ENCODE results near the gene RMI1. TPM values are rescaled to one million over a fixed set of nuclear protein-coding genes. Genes with fewer than 3 reads are reported as not detected.
A peak's percentile ranks its signal among the peaks of the same experiment; 100 is the strongest.

The RMI1 gene
- total RNA-seq, 1 donor from 2014 or later: 8.2 TPM

GRCh38 chr9:83967073-83967472 is 13.5 kb upstream of the RMI1 start:
- no peak for DNase-seq (ENCODE audit: low spot score)

- DNase-seq (ENCODE audit: low spot score): no peak
These were observed 11.0 kb upstream of the RMI1 start for GRCh38 chr9:83969602-83970001.

GRCh38 chr9:83971485-83971884 is 9.1 kb upstream of the RMI1 start:
- no peak for DNase-seq (ENCODE audit: low spot score)

DNA sequence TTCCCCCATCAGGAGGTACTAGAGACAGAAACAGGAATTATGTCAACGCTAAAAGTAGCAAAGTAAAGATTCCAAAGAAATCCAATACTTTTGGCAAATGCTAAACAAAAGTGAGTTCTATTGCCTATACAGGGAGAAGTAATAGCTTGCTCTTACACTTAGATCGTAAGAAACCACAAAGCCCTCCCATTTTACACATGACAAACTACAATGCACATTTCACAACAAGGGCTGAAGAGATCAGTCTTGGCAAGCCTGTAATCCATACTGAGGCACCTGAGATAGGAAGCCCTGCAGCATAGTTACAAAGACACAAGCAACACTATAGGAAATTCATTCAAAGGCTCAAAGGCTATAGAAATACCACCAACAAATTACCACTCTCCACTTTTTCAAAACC is 8.3 kb upstream of the RMI1 start:
- no peak for DNase-seq (ENCODE audit: low spot score)

- DNase-seq (ENCODE audit: low spot score): no peak
These were observed 5.3 kb upstream of the RMI1 start for GRCh38 chr9:83975300-83975699.

DNA sequence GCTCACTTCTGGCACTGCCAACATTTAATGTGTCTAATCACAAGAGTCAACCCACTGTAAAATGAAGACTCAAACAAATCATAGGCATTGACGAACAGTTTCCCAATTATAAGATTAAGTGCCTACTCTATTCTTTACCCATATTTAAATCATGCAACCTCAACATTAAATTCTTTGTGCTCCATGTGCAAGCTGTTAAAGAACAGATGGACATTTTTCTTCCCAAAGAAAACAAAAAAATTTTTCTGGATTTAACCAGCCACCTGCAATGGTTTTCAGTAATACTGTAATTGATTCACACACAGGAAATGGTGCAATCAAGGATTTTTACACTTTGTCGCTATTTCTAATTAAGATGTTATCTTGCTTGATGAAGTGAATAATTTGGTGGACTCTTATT is 4.2 kb upstream of the RMI1 start:
- no peak for DNase-seq (ENCODE audit: low spot score)

- no peak for DNase-seq (ENCODE audit: low spot score)
These were observed 3.4 kb upstream of the RMI1 start for GRCh38 chr9:83977196-83977595.

DNA sequence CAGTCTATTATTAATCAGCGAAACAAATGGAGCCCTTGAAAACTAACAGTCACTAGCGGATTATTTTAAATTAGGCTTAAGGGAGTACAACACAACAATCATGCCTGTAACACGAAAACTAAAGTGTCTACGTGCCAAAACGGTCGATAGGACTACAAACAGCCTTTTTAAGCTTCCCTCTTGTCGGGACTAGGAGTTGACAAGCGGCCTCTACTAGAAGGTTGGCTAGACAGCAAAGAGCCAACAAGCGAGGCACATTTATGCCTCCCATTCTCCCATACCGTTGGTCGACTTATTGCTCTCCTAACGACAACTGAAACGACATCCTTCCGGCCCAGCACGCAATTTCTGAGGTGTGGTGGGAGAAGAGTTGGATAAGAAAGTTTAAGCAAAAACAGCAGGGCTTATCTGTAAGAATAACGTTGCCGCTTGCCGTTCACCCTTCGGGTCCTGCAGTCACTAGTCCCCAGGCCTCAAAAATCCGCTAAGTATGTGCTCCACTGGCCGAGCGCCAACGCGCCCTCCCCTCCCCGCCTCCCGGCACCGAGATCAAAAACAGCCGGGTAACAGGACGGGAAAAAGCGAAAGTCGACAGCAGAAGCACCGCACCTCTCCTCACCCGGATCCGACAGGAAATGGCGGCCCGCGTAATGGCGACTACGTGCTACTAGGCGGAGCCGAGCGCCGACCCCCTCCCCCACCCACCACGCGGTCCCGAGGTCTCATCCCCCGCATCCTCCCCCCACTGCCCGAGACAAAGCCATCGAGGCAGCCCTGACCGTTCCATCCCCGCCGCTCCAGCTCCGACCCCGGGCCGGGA is 1.4 kb upstream of the RMI1 start:
- DNase-seq (ENCODE audit: low spot score): peak; percentile 71

DNA sequence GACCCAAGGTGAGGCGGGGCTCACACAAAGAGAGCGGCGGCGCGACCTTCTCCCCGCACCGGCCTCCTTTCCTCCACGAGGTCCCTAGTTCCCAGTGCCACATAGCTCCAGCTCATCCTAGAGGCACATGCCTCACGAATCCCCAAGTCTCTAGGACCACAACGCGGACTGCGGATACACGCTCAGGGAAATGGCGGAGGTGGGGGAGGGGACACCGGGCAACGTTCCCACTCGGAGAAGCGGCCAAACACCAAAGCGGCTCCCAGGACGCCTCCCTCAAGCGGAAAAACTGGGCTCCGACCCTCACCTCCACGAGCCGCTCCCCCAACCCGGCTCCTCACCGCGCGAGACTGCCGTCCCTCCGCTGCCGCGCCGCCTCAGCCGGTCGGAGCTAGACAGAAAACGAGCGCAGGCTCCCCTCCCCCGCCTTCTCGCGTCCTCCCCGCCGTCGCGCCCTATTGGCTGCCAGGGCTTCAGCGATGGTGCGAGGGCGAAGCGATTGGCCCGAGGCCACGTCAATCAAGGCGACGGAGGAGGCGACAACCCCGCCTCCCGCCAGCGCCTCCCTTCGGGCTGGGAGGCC is 702 bp upstream of the RMI1 start, which contains the start of gene HNRNPK:
HNRNPK (minus strand) TSS at position 404 of the 583 bp plus-strand sequence. CDS start 1,963 bp downstream, outside the sequence.
- DNase-seq (ENCODE audit: low spot score): peak; percentile 99

DNA sequence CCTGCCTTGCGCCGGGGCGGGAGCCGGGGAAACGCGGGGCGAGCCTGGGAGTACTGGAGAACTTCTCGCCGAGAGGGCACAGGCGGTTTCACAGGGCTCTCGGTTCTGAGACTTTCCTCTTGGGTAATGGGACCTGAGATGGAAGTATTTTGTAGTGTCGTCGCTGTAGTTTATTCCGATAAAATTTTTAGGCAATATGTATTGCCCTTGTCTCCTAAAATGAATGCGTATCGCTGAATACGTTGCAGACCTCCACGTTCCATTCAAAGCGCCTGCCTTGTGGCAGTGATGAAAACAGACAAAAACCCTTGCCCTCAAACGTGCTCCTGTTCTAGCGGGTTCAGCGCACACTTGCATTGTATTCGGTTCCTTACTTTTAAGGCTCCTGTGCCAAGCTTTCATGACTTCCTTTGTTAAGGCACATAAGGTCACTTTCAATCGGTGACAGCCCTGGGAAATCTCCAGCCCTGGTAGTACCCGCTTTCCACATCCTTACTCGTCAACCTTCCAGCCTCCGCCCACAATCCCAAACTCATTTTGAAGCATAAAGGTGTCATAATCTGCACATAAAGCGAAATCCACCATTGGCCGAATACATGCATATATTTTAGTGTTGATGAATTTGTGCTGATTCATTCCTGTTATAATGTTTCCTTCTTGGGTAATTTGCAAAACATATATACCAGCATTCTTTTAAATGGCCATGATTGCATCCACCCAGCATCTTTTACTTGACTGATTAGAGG is 694 bp downstream of the RMI1 start:
- DNase-seq (ENCODE audit: low spot score): peak; percentile 46

- no peak for DNase-seq (ENCODE audit: low spot score)
These were observed 5.6 kb downstream of the RMI1 start for GRCh38 chr9:83986195-83986594.

DNA sequence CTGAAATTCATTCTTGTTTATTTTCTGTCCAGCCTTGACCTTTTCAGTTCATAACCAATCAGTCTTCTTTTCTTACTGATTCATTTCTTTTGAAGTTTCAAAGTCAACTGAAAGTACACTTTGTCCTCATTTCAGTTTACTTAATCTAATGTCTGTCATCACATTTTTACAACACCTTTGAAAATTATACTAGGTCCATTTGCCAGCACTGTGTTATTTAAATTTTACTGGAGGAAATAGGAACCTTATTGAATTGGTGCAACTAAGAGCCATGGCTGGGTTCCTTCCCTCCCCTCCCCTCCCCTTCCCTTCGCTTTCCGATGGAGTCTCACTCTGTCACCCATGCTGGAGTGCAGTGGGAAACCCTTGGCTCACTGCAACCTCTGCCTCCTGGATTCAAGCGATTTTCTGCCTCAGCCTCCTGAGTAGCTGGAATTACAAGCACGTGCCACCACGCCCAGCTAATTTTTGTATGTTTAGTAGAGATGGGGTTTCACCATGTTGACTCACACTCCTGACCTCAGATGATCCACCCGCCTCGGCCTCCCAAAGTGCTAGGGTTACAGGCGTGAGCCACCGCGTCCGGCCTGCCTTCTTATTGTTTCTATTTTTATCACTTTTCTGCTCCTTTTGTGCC is 6.3 kb downstream of the RMI1 start:
- no peak for DNase-seq (ENCODE audit: low spot score)

GRCh38 chr9:83987402-83987791 is 6.8 kb downstream of the RMI1 start:
- no peak for DNase-seq (ENCODE audit: low spot score)

- DNase-seq (ENCODE audit: low spot score): no peak
These were observed 7.8 kb downstream of the RMI1 start for GRCh38 chr9:83988411-83988810.

GRCh38 chr9:83991355-83991754 is 10.8 kb downstream of the RMI1 start:
- no peak for DNase-seq (ENCODE audit: low spot score)

GRCh38 chr9:83992407-83992806 is 11.8 kb downstream of the RMI1 start:
- no peak for DNase-seq (ENCODE audit: low spot score)

DNA sequence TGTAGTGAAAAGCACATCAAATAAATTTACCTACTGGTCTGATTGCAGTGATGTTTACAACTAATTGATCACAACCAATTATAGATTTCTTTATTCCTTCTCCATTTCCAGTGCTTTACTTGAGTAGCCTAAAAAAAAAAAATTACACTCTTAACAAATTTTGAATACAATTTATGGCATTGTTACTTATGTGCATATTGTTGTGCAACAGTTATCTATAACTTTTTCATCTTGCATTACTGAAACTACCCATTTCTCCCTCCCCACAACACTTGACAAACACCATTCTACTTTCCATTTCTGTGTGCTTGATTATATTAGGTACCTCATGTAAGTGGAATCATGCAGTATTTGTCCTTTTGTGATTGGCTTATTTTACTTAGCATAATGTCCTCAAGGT is 12.3 kb downstream of the RMI1 start:
- DNase-seq (ENCODE audit: low spot score): no peak

DNA sequence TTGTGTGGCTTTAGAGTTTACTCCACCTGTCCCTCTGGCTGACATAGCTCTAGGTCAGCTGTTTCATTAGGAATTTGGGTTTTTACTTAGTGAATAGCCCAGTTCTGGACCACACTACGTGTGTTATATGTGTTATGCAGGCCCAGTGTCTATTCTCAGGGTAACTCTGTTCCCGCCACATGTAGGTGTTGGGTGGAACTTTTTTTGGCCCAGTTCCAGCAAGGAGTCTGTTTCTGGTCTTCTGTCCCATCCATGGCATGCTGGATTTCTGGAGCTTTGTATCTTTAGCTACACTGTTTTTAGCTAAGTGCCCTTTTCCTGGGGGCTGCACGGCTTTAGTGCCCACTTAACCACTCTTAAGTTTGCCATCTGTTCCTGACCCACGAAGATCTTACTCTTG is 15.5 kb downstream of the RMI1 start:
- DNase-seq (ENCODE audit: low spot score): no peak

DNA sequence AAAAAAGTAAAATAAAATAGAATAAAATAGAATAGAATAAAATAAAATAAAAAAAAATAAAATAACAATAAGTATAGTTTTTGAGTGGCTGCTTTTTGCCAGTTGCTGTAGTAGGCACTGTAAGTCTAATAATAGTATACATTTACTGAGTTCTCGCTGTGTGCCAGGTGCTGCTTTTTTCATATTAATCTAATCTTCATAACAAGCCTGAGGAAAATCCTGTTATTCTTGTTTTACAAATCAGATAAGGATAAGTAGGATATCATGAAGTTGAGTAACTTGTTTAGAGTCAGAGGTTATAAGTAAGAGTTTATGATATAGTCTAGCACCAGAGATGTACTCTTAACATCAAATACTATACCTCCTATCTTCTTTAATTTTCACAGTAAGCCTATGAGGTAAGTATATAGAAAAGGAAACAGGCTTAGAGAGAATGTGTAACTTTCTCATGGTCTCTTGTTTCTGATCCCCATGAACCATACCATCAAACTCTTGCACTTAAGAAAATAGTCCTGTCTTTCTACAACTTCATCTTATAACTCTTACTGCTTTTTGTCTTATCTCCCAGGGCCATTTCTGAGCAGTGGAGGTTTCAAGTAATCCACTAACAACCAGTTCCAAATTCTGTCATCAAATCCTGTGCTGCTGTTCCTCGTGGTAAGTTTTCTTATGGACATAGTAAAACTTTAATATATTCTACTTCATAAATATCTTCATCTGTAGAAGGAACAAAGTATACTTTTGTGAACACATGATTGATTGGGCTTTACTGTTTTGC is 18.7 kb downstream of the RMI1 start:
- peak; percentile 41 for DNase-seq (ENCODE audit: low spot score)

GRCh38 chr9:84000186-84000585 is 19.6 kb downstream of the RMI1 start:
- no peak for DNase-seq (ENCODE audit: low spot score)

DNA sequence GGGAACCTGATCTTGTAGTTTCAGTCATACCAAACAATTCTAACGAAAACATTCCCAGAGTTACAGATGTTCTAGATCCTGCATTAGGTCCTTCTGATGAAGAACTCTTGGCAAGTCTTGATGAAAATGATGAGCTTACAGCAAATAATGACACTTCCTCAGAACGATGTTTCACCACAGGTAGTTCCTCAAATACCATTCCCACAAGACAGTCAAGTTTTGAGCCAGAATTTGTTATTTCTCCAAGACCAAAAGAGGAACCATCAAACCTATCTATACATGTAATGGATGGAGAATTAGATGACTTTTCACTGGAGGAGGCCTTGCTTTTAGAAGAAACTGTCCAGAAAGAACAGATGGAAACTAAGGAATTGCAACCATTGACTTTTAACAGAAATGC is 21.0 kb downstream of the RMI1 start:
- peak; percentile 6 for DNase-seq (ENCODE audit: low spot score)

Data from umbilical cord (tissue), 2 donors.